Dermis lymphatic vessel endothelial cell (primary cell): Measurements from ENCODE around the gene AFAP1L2. TPM values are rescaled to one million over a fixed set of nuclear protein-coding genes. Genes with fewer than 3 reads are reported as not detected.

ENCODE experiments used
- total RNA-seq: library from RNA; depleted of rRNA; stranded (reverse); fragments of >200 nt; gene quantifications from 2 replicates; pipeline ENCODE4 v1.2.1, GENCODE V29; 2014

AFAP1L2 gene, protein sequence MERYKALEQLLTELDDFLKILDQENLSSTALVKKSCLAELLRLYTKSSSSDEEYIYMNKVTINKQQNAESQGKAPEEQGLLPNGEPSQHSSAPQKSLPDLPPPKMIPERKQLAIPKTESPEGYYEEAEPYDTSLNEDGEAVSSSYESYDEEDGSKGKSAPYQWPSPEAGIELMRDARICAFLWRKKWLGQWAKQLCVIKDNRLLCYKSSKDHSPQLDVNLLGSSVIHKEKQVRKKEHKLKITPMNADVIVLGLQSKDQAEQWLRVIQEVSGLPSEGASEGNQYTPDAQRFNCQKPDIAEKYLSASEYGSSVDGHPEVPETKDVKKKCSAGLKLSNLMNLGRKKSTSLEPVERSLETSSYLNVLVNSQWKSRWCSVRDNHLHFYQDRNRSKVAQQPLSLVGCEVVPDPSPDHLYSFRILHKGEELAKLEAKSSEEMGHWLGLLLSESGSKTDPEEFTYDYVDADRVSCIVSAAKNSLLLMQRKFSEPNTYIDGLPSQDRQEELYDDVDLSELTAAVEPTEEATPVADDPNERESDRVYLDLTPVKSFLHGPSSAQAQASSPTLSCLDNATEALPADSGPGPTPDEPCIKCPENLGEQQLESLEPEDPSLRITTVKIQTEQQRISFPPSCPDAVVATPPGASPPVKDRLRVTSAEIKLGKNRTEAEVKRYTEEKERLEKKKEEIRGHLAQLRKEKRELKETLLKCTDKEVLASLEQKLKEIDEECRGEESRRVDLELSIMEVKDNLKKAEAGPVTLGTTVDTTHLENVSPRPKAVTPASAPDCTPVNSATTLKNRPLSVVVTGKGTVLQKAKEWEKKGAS
- 0.17 and 0.54 TPM in 2 replicates for total RNA-seq

DNA sequence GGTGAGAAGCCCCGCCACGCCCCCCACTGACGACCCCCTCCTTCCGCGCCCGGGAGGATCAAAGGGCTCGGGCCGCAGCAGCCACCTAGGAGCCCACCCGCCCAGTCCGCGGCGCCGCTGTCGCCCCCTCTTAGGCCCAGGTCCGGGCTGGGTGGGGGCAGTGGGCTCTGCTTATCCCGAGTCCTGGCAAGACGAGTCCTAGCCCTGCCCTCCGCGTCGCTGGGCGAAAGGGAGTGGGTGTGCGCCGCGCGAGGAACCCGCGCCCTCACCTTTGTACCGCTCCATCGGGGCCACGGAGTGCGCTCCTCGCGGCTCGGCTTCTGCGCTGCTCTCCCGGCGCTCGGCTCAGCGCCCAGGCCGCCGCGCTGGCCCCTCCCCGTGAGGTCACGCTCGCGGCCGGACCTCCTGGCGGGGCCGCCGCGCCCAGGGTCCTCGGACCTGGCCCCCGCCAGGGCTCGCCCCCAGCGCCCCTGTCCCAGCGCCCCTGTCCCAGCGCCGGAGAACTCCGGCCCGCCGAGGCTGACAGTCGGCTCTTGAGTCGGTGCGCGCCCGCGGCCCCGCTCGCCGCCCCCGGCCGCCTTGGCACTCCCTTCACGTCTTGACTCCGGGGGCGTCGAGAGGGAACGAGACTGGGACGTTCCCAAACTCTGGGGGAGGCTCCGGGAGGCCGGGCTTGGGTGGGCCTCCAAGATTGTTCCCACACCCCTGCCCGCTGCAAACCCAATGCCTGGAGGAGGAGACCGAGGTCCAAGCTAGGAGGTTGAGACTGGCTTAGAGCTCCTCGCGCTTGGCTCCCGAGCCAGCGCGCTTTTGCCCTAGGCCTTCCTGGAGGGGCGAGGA lies at the start of gene AFAP1L2:
Gene AFAP1L2 (minus strand): TSS at position 332 of the 840 bp plus-strand sequence. CDS start 47 bp downstream, at position 285.

Other genes starting within 250 kb of the AFAP1L2 start
- gene CCDC186, start 230.3 kb downstream of the AFAP1L2 start, total RNA-seq, result 10.9 and 16.4 TPM in 2 replicates
- gene TDRD1, start 225.1 kb downstream of the AFAP1L2 start, total RNA-seq, result under 0.01 TPM in 1 of 2 replicates, not detected in the other
- gene VWA2, start 165.2 kb downstream of the AFAP1L2 start, total RNA-seq, result not detected in 2 replicates